GM21367 (cell line): ENCODE results near the gene DMRTC2.
A peak's percentile ranks its signal among the peaks of the same experiment; 100 is the strongest.

Source experiments
- ATAC-seq: cut with Tn5 transposase; IDR thresholded peaks from one replicate; pipeline ENCODE4 v1.9.1; 2021; ENCODE audit not compliant: unreplicated experiment

Gene DMRTC2

DNA sequence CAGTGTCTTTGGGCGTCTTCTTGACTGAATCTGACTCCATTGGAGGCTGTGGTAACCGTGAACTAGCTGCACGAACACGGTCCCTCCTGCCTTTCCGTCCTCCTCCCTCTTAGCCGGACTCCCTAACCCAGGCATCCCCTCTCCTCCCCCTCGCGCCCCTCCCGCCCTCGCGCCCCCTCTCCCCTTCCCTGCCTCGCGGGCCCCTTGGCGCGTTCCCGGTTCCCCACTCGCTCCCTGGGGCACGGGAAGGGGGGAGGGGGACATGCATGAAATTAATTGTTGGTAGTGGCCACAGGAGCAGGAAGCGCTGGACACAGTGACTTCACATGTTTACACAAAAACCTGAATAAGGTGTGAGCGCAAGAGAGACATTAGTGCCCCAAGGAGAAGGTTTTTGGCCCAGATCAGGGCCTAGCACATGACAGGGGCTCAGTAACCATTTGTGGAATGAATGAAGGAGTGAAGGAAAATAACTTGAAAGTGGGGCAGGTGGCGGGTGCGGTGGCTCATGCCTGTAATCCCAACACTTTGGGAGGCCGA is 279 bp downstream of the DMRTC2 start:
- no peak for ATAC-seq

DNA sequence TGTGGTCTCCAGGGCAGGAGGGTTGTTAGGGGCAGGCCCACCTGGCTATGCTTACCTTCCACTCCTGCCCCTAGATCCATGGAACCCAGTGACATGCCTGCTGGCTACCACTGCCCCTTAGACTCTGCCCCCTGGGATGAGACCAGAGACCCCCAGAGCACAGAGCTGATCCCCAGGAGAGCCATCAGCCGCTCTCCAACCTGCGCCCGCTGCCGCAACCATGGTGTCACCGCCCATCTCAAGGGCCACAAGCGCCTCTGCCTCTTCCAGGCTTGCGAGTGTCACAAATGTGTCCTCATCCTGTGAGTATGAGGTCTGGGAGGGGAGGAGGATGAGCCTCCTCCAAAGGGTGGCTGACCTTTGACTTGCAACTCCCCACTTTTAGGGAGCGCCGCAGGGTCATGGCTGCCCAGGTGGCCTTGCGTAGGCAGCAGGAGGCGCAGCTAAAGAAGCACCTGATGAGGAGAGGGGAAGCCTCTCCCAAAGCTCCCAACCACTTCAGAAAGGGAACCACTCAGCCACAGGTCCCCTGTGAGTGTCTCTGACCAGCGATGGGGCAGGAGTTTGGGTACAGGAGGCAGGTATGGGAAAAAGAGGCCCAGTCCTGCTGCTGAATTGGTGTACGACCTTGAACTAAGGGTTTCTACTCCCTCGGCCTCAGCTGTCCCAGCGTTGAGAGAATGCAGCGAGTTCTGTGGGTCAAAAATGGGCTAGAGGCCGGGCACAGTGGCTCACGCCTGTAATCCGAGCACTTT is 2.7 kb downstream of the DMRTC2 start:
- ATAC-seq: no peak

DNA sequence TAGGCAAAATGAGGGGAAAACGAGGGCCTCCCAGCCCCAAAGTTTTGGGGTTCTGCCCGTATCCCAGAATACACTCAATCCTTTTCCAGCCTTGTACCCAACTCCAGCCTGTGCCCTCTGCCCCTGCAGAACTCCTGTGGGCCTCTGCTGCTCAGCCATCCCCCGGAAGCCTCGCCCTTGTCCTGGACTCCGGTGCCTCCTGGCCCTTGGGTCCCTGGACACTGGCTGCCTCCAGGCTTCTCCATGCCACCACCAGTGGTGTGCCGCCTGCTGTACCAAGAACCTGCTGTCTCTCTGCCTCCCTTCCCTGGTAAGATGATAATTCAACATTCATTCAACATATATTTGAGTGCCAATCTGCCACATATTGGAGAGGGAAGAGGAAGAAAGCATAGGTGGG is 3.8 kb downstream of the DMRTC2 start:
- no peak for ATAC-seq

DNA sequence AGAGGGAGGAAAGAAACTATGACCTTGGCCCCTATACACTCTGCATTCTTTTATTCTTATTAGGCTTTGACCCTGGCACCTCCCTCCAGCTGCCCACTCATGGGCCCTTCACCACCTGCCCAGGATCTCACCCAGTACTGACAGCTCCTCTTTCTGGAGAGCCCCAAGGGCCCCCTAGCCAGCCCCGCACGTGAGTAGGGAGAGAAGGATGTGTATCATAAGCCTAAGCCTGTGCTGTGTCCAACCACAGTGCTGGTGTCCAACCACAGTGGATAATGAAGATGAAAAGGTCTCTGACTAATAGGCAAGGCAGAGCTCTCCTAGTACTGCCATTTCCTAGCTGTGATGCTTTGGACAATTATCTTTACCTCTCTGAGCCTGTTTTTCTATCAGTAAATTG is 4.2 kb downstream of the DMRTC2 start:
- ATAC-seq: no peak

DNA sequence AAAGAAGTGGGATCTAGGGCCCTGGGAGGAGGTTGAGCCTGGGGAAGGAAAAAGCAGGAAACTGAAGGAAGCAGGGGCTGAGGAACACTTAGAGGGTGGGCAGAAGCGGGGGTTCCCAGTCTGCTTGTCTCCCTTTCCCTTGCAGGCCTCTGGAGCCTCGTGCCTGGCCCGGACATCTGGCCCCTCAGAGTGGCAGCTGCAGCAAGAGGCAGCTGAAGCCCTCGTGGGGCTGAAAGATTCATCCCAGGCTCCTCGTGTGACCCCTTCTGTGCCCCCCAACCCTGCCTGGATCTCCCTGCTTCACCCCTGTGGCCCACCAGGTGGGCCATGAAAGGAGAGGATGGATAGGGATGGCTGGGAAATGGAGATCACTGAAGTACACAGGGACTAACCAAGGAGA is 5.5 kb downstream of the DMRTC2 start:
- ATAC-seq: no peak

DNA sequence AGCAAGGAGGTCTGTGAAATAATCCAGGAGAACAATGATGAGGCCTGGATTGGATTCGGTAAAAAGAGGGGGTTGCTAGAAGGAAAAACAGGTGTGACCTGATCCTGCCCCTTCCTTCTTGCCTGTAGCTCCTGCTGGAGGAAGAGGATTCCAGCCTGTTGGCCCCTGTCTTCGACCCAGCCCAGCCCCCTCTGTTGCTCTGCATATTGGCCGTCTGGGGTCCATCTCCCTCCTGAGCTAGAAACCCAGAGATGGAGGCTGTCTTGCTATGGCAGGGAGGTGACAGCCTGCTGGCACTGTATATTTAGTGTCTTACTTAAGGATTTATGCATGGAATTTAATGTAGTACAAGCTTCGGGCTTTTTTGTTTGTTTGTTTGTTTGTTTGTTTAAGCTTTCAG is 6.6 kb downstream of the DMRTC2 start:
- ATAC-seq: no peak

DNA sequence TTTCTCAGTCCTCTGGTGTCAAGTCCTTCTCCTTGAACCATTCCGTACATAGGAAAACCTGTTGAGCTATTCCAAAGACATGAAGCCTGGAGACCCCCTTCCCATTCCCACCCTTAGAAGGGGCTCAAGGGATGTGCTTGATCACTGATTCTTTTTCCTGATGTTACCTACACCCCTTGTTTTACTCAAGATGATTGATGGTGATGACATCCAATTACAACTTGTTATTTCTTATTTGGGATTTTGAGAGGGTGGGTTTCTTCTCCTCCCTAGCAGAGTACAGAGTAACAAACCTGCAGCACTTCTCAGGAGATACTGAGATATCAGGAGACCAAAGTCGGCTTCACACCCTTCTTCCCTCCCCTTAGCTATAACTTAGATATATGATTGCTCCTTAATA is 8.5 kb downstream of the DMRTC2 start:
- no peak for ATAC-seq

DNA sequence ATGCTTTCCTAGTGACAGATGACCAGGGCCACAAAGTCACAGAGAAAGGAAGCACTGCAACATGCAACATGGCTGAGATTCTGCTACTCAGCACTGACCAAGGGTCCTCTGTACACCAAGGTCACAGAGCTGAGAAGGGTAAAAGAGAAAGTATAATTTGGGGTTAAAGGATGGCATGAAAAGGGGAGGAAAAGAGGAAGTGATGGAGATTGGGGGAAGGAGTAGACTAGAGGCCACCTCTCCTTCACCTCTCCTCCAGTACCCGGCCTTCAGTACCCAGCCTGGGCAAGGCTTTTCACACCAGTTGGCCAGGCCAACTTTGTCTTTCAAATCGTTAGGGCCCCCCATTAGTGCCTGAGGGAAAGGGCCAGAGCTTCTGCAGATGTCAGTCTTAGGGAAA is 8.9 kb downstream of the DMRTC2 start:
- no peak for ATAC-seq

DNA sequence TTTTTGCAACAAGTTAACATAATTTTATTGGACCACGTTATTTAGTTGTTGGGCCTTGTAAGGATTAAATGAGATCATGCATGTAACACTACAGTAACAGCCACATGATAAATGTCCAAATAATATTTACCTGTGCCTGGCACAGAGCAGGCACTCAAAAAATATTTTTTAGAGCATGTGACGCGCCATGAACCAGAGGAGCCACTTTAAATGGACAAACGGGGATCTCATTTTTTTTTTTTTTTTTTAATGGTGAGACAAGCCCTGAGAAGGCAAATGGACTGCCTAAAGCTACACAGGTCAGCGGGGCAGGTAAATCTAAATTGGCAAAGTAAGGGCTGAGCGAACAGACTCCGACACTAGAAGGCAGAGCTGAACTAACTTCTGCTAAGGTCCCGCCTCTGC is 14.4 kb downstream of the DMRTC2 start:
- no peak for ATAC-seq

DNA sequence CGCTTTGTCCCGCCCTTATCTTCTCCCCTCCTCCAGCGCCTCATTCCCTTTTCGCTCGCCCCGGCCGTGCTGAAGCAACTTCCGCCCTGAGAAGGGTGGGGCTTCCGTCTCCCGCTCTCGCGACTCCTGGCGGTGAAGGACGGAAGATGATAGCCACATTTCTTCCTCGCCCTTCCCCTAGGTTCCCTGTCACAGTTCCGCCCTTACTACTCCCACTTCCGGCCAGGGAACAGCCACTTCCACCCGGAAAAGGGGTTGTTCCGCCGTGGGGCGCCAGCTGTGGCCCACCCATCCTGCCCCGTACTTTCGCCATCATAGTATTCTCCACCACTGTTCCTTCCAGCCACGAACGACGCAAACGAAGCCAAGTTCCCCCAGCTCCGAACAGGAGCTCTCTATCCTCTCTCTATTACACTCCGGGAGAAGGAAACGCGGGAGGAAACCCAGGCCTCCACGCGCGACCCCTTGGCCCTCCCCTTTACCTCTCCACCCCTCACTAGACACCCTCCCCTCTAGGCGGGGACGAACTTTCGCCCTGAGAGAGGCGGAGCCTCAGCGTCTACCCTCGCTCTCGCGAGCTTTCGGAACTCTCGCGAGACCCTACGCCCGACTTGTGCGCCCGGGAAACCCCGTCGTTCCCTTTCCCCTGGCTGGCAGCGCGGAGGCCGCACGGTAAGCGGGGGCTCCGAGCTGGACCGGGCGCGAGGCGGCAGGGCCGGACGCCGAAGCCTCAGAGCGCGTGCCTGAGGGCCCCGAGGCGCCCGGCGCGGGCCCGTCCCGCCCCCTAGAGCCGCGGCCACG is 15.0 kb downstream of the DMRTC2 start, which contains the start of gene RPS19:
RPS19 (plus strand) TSS at position 638 of the 801 bp plus-strand sequence. CDS start 520 bp downstream, outside the sequence.
- peak; percentile 68 for ATAC-seq

DNA sequence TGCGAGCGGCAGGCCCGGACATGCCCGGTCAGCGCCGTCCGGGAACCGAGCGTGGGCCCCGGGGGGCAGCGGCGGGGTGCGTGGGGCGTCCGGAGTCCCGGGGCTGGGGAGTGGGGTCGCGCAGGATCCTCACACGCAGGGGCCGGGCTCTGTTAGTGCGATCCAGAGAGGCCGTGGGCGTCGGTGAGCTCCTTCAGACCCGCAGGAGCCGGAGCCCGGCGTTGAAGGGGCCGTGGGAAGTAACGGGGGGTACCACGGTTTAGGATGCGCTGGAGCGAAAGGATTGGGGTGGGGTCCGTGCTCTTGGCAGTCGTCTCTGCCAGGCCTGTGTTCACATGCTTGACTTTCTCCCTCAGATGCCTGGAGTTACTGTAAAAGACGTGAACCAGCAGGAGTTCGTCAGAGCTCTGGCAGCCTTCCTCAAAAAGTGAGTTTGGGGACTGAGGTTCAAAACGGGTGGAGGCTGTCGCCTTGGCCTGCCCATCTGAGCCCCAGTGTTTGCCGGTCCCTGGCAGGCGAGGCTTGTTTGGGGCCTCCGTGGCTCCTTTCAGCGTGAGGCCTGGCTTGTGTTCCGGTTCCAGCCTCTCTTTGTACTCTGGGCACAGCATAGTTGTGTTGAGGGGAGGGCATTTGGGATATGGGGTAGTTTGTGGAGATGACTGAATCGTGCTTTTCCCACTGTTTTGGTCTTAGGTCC is 15.7 kb downstream of the DMRTC2 start:
- no peak for ATAC-seq

DNA sequence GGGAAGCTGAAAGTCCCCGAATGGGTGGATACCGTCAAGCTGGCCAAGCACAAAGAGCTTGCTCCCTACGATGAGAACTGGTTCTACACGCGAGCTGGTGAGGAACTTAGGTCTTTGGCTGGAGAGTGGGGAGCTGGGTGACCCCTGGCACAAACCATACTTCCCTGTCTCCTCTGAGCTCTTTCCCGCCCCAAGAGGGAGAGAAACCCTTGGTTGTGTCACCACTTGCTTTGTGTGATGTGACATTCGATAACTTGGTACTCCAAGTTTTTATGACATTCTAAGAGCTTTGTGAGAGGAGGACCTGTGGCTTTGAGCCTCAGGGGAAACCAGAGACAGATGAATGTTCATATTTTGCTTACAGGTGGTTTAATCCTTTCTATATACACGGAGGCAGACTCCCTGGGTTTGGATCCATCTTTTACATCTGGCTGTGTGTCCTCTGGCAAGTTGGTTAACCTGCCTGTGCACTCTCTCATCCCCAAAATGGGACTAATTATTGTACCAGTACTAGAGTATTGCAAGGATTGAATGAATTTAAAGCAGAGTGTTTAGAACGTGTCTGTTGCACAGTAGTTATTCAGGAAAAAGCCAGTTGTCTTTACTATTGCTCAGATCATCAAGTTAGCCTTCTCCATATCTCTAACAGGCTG is 16.4 kb downstream of the DMRTC2 start:
- no peak for ATAC-seq

DNA sequence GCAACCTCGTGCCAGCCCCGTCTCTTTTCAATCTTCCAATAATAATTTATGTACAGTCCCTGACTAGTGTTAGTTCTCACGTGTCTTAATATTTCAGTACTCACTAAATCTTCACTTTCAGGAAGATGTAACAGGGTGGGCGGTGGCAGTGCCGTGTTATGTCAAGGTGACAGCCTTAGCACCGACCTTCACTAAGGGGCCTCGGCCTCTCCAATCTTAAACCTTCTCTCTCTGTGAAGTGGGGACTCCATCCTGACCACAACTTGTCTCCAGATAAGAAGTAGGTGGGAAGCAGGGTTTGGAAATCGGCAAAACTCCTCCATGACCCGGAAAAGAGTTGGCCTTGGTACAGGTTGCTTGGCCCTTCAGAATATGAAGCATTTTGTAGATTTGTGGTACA is 17.0 kb downstream of the DMRTC2 start:
- no peak for ATAC-seq

DNA sequence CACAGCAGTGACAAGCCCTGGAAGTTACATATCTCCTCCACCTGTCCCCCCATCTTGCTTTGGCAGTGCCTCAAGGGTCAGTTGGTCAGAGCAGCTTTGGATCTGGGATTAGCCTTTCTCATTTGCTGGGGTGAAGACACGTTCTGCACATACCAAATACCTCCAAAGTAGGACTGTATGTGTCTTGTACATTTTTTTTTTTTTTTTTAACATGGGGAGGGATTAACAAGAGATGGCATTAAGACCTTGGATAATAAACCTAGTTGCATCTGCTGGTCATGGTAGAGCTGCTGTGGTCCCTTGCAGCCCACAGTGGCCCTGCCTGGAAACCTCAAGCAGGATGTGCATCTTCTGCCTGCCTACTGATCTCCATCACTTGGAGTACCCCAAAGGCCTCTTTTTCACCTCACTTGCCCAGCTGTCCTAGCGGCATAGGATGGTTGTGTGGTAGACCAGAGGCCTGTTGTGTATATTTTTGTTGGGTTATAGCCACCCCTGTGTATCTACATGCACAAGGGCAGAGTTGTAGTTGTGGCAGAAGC is 17.7 kb downstream of the DMRTC2 start:
- ATAC-seq: no peak

DNA sequence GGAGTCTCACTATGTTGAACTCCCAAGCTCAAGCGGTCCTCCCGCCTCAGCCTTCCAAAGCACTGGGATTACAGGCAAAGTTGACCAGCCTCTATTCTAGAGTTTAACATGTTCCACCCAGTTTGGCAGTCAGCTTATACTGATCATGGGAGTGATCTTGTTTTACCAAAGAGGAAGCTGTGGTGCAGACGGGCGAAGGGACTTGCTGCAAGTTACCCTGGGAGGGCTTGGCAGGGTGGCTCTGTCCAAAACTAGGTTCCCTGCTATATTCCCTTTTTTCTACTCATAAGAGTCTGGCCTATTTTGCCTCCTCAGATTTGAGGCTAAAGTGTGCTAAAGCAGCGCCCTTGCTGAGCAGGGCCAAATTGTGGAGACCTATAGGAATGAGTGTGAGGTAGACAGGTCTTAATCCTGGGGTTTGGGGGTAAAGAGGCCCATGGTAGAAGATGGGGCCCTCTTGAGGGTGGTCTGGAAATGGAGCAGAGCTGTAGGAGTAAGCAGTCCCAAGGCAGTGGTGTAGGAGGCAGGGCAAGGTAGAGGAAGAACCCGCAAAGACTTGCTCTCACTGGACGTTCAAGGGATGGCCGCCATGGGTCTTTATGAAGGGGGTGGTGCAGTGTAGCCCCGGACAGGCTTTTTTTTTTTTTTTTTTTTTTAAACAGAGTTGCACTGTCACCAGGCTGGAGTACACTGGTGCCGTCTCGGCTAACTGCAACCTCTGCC is 18.5 kb downstream of the DMRTC2 start:
- ATAC-seq: no peak

DNA sequence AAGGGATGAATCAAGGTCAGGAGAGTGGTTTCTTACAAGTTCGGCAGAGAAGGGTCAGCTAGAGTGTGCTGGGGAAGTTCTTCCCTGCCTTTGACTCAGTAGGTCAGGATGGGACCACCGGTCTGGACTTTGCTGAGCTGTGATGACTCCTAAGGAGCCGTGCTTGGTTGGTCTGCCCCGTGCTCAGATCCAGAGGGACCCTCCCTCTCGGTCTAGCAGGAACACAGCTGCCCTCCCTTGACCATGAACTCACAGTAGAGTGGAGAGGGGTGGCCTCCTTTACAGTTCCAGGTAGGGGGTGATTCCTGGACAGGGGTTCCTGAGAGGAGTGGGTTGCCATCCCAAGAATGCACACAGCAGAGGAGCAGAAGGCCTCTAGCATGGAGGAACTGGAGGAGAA is 19.5 kb downstream of the DMRTC2 start:
- ATAC-seq: no peak

DNA sequence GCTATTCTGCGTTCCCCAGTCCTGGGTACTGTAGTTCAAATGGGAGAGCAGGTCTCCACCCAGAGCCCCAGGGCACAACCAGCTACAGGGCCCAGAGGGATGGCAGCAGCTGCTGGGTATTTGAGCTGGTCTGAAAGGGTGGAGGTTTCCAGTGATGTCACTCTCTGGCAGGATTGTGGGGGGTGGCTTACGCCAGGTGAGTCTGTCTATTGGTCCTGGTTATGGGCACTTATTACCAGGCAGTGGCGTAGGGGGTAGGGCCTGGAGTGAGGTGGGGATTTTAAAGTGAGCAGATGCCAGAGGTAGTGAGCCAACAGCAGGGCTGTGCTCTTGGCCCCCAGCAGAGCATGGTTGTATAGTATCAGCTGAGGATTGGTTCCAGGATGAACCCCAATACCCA is 21.4 kb downstream of the DMRTC2 start:
- no peak for ATAC-seq

DNA sequence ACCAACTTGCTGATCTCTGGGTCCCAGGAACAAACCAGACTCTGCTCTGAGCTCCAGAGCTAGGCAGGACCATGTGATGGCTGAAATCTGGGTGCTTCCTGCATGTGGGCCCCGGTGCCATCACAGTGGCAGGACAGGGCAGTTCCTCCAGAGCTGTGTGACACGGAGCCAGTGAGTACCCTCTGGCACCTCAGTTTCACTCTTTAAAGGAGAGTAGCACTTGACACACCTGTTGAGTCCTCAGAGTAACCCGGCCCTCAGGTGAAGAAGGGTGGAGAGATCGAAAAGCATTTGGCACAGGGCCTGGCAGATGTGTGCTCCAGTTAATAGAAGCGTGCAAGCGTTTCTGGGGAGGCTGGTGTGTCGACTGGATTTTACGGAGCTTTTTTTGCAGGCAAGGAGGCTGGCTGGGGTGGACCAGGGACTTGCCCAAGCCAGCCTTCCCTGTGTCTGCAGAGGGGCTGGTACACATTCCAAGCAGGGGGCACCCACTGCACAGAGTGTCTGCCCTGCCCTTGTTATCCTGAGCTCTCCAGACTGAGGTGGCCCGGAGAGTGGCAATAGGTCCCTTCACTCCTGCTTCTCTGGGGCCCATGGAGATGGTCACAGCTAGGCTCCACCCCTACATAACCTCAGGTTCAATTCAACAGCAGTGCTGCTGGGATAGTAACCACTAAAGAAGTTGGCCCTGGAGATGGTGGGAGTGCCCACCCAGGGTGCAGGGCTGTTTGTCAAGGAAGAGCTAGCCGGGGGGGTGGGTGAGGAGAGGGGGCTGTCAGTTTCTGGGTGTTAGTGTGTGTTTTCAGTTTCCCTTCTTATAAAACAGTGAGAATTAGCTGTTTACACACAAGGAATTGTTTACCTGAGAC is 23.5 kb downstream of the DMRTC2 start:
- no peak for ATAC-seq

DNA sequence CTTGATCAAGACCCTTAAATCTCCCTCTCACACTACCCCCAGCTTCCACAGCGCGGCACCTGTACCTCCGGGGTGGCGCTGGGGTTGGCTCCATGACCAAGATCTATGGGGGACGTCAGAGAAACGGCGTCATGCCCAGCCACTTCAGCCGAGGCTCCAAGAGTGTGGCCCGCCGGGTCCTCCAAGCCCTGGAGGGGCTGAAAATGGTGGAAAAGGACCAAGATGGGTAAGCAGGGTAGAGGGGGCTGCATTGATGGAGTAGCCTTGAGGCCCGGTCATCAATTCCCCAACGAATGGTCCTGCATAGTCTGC is 24.1 kb downstream of the DMRTC2 start:
- ATAC-seq: no peak
